HG02610 (cell line): ENCODE measurements around the gene COL6A3.
"Not testable (repeated sequence)": the region's sequence is repeated elsewhere in the genome, so short reads cannot be mapped to it uniquely, and the experiment has no call there.

Source experiments
- ATAC-seq: cut with Tn5 transposase; IDR thresholded peaks from one replicate; pipeline ENCODE4 v1.9.1; 2021; ENCODE audit warnings: mild to moderate bottlenecking, moderate library complexity; ENCODE audit not compliant: unreplicated experiment

Gene COL6A3

DNA sequence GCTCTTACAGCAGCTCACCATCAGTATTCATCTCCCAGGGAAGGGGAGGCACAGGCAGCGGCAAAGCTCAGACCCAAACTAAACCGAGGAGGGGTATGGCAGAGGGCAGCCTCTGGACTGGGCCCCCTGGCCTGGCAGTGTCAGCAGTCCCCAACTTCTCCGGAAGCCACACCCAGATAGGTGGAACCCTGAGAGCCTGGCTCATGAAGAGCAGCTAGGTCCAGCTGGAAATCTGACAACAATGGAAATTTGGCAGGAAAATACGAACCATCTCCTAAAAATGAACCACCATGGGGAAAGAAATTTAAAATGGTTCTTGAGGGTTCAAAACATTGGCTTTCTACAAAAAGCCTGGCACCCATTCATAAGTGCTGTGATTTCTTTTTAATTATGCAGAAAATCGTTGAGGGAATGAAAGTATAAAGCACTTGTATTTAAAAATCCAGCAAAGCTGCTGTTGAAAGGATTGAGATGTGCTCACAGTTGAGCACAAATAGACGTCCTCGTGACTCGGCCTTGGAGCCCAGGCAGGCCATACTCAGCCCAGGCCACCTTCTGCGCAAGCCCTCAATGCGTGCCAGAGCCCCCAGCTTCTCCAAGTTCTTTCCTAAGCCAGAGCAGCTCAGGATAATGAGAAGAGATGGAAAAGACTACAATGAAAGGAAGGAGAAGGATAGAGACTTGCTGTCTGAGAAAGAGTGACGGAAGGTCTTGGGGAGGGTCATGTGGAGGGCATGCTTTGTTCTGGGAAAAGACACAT lies 93.0 kb downstream of the COL6A3 start:
- no peak for ATAC-seq

DNA sequence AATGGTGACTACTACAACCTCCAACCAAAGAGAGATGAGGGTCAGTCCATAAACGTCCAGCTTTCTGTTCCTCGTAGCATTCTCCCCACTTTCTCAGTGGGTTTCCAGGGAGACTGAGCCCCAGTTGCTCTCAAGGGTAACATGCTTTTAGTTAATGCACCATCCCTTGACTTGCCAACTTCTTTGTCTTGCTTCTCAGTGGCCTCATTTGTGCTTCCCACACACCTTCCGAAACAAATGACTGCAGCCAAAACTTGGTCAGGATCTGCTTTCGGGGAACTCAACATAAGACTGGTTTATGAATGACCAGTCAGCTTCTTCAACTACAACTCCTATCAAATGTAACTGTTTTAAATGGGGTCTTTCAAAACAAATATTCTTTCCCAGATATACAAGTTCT lies 94.1 kb downstream of the COL6A3 start:
- ATAC-seq, result no peak

DNA sequence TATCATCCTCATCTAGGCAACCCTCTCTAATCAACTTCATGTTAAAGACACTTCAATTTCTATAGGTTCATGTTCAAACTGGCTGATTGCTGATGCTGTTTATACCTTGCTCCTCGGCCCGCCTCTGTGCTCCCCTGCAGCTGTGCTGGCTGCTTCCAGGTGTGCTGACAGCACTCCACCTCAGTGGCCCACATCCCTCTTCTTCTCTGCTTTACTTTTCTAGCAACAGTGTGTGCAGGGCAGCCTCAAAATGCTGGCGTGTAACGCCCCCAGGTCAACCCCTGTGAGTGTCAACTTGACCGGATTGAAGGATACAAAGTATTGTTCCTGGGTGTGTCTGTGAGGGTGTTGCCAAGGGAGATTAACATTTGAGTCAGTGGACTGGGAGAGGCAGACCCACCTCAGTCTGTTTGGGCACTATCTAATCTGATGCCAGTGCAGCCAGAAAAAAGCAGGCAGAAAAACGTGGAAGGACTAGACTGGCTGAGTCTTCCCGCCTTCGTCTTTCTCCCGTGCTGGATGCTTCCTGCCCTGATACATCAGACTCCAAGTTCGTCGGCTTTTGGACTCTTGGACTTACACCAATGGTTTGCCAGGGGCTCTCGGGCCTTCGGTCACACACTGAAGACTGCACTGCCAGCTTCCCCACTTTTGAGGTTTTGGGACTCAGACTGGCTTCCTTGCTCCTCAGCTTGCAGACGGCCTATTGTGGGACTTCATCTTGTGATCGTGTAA lies 94.7 kb downstream of the COL6A3 start:
- ATAC-seq, result no peak

- ATAC-seq, result no peak
Observed at GRCh38 chr2:237316339-237316738, 97.6 kb downstream of the COL6A3 start.

GRCh38 chr2:237315829-237316225 lies 98.1 kb downstream of the COL6A3 start:
- no peak for ATAC-seq

- no peak for ATAC-seq
Observed at GRCh38 chr2:237315170-237315828, 98.7 kb downstream of the COL6A3 start.

- no peak for ATAC-seq
Observed at GRCh38 chr2:237314681-237315080, 99.3 kb downstream of the COL6A3 start.

DNA sequence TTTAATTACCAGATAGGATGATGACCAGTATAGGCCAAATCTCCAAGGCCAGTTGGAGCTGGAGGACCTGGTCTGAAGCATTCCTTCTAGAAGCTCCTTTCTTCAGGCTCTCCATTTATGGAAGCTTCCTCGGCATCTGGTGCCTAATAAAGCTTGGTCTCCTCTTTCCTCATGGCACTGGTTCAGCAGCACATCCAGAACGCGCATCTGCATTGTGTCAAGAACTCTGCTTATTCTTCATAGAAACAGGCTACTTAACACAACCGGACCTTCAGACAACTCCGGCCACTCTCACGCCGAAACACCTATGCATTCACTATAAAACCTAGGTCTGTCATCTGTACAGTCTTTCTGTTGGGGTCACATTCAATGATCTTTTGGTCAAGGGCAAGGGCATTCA lies 99.8 kb downstream of the COL6A3 start:
- ATAC-seq, result no peak

GRCh38 chr2:237312021-237312755 lies 101.8 kb downstream of the COL6A3 start:
- ATAC-seq, result no peak

DNA sequence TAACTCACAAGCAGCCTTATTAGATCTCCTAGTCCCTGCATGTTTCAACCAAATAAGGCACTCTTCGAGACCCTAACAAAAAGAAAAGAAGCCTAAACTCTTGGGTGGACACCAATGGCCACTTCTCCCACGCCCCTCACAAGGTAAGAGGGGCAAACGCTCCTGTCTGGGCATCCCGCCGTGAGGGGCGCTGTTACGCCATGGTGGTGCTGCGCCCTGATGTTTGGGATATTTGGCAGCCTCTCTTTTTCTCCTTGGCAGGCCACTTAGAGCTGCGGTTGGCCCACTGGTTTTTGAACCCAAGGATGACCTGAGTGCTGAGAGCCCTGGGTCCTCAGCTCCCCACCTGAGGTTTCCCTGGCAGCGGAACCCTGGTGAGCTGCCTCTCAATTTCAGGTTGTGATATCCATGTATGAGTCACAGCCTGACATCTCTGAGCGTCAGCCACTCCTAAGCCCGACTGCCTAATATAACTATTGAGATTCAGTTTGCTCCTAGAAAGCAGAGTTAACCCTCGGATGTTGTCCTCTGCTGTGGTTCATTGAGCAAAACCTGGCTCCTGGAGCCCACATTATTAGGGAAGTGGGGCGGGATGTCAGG lies 103.3 kb downstream of the COL6A3 start:
- no peak for ATAC-seq

- no peak for ATAC-seq
Observed at GRCh38 chr2:237309416-237309815, 104.5 kb downstream of the COL6A3 start.

GRCh38 chr2:237309011-237309410 lies 105.0 kb downstream of the COL6A3 start:
- ATAC-seq, result no peak

GRCh38 chr2:237307474-237307873 lies 106.5 kb downstream of the COL6A3 start:
- no peak for ATAC-seq

DNA sequence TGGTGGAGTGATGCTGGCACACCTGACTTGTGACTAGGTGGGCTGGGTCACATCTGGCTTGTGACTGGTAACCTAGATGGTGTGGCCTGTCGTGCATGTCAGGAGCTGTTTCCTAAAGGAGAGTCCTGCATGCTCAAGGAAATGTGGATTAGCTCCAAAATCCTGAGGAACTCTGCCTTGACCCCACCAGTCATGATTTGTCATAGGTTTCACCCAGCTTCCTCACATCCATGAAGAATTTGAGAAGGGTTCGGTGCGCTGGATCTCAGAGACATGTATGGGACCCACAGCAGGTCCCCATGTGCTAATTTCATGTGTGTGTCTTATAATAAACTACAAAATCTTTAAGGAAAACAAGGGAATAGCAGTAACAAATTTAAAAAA lies 107.2 kb downstream of the COL6A3 start:
- no peak for ATAC-seq

GRCh38 chr2:237306083-237306786 lies 107.7 kb downstream of the COL6A3 start:
- ATAC-seq, result no peak

DNA sequence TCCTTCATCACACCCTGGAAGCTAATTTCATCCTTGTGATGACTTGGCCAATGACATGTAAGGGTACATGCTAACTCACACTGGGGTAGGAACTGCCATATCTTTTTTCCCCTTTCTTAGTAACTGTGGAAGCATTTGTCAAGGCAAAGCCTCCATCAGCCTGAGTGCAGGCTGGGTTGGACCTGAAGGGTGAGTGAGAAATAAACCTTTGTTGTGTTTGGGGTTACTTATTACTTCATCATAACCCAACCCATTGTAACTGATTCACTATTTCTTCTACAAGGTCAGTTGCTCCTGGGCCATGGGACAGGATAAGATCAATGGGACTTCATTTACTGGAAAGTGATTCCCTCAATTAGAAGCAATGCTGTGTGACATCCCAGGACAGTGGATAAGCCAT lies 108.4 kb downstream of the COL6A3 start:
- no peak for ATAC-seq

- ATAC-seq, result no peak
Observed at GRCh38 chr2:237304763-237305514, 109.0 kb downstream of the COL6A3 start.

DNA sequence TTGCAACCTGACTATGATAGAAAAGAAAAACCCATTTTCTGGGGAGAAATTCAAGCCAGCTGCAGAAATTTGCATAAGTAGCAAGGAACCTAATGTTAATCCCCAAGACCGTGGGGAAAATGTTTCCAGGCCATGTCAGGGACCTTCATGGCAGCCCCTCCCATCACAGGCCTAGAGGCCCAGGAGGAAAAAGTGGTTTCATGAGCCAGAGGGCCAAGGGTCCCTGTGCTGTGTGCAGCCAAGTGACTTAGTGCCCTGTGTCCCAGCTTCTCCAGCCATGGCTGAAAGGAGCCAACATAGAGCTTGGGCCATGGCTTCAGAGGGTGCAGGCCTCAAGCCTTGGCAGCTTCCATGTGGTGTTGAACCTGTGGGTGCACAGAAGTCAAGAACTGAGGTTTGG lies 110.7 kb downstream of the COL6A3 start:
- ATAC-seq, result not testable (repeated sequence)

DNA sequence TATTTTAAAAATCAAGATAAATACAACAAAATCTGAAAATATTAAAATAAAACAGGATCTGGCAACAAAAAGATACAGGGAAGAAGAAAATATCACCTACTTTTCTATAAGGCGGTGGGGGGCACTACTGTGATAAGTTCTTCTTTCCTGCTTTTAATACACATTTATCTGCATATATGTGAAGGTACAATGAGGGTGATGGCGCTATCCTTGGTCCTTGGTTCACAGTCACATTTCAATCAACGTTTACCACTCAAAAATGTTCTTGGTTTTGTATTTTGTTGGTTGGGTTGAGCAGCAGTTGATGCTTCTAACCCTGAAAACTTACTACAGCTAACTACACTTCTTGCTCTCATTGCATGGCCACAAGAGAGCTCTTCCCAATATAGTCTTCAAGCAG lies 112.4 kb downstream of the COL6A3 start:
- no peak for ATAC-seq

DNA sequence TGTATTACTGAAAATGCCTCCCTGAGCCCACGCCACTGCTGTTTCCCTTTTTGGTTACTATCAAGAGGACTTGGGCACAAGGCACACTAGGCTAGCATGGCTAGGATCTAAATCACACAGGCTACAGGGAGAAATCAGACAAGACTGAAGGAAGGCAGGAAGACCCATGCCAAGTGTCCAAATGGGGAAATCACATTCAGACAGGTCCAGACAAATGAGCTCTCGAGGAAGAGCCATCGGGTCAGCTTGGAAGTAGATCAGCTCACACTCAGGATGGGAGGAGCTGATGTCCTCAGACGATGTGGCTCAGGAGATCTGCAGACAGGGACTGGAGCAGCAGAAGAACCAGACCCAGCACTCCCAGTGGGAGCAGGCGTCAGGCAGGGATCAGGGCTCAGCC lies 113.2 kb downstream of the COL6A3 start:
- ATAC-seq, result no peak
